Transverse colon (tissue), 4 donors: Measurements from ENCODE around the gene GJD4.

ENCODE experiments used
- CTCF ChIP-seq, 5 experiments: fragments of 200-600 bp in 3 of 5; fragments of 450-650 bp in 2 of 5; sonication (generic) in 3 of 5; IDR thresholded peaks; 1 replicate in 2 of 5; 2 replicates in 3 of 5; pipeline ENCODE4 v1.5.1; 2016 to 2017; ENCODE audit warnings: antibody characterized with exemption in 5 of 5, inconsistent platforms in 3 of 5, mild to moderate bottlenecking in 2 of 5, moderate library complexity in 1 of 5
- EP300 ChIP-seq: sonication (generic); formaldehyde crosslinking; IDR thresholded peaks from one replicate; pipeline ENCODE4 v1.6.1; 2017; ENCODE audit warnings: antibody characterized with exemption, low read depth
- POLR2A ChIP-seq: fragments of 450-650 bp; IDR thresholded peaks from one replicate; pipeline ENCODE4 v1.6.1; 2016; ENCODE audit warnings: antibody characterized with exemption, mild to moderate bottlenecking, moderate library complexity
- POLR2AphosphoS5 ChIP-seq, 3 donors: sonication (generic); formaldehyde crosslinking; IDR thresholded peaks; one replicate each; pipeline ENCODE4 v1.6.1; 2016; ENCODE audit warnings: antibody characterized with exemption in 3 of 3

DNA sequence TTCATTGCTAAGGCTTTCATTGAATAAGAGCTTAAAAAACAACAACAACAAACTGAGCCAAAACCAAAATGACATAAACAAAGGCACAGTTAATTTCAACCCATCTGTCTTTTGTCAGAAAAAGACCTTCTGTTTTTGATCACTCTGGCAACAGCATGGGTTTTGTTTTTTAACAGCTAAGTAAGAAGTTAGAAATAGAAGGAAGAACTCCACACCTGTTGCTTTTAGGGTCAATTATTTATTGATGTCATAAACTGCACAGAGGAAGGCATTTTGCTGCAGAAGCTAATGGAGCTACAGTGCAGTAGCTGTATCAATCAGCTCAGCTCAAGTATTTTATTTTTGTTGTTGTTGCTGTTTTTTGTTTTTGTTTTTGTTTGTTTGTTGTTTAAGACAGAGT lies 16.3 kb upstream of the GJD4 start:
- TF ChIP-seq CTCF (IDR thresholded peaks at IDR 0.05) (no peak), EP300 (no peak), POLR2A (no peak), POLR2AphosphoS5 (IDR thresholded peaks at IDR 0.05) (no peak)
